ENCODE results near the gene MTERF2. TPM values are rescaled to one million over a fixed set of nuclear protein-coding genes. Genes with fewer than 3 reads are reported as not detected.
"Not testable (repeated sequence)": the region's sequence is repeated elsewhere in the genome, so short reads cannot be mapped to it uniquely, and the experiment has no call there.

The MTERF2 gene
- total RNA-seq, 1 donor from 2014 or later: 33.1 TPM

- intact Hi-C loops (cut with DNase I): no loop called here
- no peak for ATAC-seq
Measured at GRCh38 chr12:106999446-106999845, 12.5 kb upstream of the MTERF2 start.

DNA sequence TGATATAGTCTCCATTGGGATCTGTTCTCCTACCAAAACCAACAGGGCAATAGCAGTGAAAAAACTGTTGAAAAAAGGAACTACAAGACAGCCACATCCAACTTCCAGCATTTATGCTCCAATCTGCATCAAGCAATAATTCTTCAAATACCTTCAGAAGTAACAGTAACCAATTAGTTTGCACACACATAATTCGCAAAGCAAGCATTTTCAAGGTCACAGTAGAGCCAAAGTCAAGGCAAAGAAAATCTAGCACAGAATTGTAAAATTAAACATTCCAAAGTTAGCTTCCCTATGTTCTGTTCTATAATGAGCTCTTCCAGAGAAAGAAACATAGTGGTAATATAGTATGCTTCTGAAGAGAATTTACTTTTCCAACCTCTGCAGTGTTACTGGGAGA lies 11.0 kb upstream of the MTERF2 start:
- intact Hi-C loops (cut with DNase I): no loop called here
- DNase-seq (ENCODE audit: missing footprints) (no peak), ATAC-seq (no peak)

More at GRCh38 chr12:106999446-106999845, 12.5 kb upstream of the MTERF2 start:
- no peak for DNase-seq (ENCODE audit: missing footprints)

- intact Hi-C loops (cut with DNase I); DNase-seq (ENCODE audit: missing footprints); ATAC-seq: not testable (repeated sequence)
Measured at GRCh38 chr12:106996102-106996501, 9.2 kb upstream of the MTERF2 start.

GRCh38 chr12:106994579-106995220 lies 7.8 kb upstream of the MTERF2 start:
- DNase-seq (ENCODE audit: missing footprints) (no peak), ATAC-seq (no peak)
- intact Hi-C loops (cut with DNase I): no loop called here

DNA sequence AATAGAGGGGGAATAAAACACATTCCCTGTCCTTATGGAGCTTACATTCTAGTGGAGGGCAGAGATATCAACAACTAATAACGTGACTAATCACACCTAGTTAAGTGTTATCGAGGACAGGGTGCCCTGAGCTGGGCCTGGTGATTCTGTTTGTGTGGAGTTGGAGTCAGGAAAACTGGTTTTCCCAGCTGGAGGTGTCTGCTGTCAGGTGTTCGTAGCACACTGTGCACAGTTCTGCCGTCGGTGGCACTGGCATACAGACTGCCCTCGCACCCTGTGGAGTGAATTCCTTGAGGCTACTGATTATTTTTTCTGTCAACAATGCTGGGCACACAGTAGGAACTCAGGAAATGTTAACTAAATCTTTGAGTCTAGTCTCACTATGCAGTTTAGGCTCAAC lies 900 bp upstream of the MTERF2 start:
- intact Hi-C loops (cut with DNase I): loop anchor here (1.0 kb wide), 2 partner anchors 32 to 105 kb away; partner anchors contain the start of gene CRY1
- ATAC-seq: no peak
- DNase-seq (ENCODE audit: missing footprints): peak; percentile 72

- no peak for ATAC-seq
- DNase-seq (ENCODE audit: missing footprints): no peak
- intact Hi-C loops (cut with DNase I): no loop called here
Measured at GRCh38 chr12:106986135-106986534, 811 bp downstream of the MTERF2 start.

GRCh38 chr12:106985479-106985878 lies 1.5 kb downstream of the MTERF2 start:
- ATAC-seq (no peak), DNase-seq (ENCODE audit: missing footprints) (no peak)
- intact Hi-C loops (cut with DNase I): no loop called here

GRCh38 chr12:106984588-106985137 lies 2.3 kb downstream of the MTERF2 start:
- DNase-seq (ENCODE audit: missing footprints) (no peak), ATAC-seq (no peak)
- intact Hi-C loops (cut with DNase I): no loop called here

GRCh38 chr12:106982229-106982628 lies 4.7 kb downstream of the MTERF2 start:
- no peak for DNase-seq (ENCODE audit: missing footprints)
- intact Hi-C loops (cut with DNase I): no loop called here
- no peak for ATAC-seq

DNA sequence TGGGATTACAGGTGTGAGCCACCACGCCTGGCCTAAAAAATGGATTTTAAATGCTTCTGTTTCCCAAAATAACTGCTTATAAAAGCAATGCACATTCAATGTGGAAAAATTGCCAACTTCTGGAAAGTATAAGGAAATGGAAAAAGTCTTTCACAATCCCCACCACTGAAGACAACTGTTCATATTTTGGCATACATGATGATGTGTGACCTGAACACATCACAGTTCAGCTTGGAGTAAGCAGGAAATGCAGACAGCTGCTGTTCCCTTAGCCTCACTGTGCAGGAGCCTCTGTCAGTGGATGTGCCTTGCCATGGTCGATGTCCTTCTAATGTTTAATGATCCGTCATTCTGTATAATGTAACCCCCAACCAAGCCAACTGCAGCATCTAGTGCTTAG lies 5.2 kb downstream of the MTERF2 start:
- DNase-seq (ENCODE audit: missing footprints) (no peak), ATAC-seq (no peak)
- intact Hi-C loops (cut with DNase I): no loop called here

GRCh38 chr12:106980944-106981343 lies 6.0 kb downstream of the MTERF2 start:
- intact Hi-C loops (cut with DNase I): no loop called here
- ATAC-seq (no peak), DNase-seq (ENCODE audit: missing footprints) (no peak)

DNA sequence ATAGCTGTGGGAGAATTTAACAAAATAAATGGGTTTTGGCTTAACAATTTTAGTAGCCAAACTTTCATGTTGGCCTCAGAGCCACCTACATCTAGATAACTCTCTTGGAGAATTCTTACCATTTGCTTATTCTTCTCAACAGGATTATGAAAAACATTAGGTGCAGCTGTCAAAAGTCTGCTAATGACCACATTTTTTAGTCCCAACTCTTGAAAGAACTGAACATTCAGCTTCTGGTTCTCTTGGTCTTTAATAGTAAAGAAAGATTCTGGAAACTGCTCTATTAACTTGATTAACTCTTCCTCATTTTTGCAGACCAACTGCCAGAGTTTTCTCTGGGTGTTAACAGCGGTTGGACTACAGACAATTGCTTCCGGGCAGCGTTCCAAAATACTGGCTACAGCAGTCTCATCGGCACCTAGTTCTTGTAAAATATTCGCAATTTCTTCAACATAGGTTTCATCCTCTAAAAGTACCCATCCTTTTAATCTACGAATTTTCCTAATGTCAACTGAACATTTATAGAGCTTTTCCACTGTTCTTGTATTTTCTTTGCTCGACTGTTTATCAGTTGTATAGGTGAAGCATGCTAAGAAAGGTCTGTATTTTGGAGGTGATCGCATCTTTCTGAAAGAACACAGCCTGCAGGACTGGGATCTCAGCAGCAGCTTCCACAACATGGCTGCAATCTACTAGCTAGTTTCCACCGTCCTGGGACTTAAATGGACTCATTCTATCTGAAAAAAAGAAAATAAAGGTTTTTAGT lies 8.7 kb downstream of the MTERF2 start:
- intact Hi-C loops (cut with DNase I): no loop called here
- ATAC-seq (peak; percentile 59), DNase-seq (ENCODE audit: missing footprints) (no peak)

DNA sequence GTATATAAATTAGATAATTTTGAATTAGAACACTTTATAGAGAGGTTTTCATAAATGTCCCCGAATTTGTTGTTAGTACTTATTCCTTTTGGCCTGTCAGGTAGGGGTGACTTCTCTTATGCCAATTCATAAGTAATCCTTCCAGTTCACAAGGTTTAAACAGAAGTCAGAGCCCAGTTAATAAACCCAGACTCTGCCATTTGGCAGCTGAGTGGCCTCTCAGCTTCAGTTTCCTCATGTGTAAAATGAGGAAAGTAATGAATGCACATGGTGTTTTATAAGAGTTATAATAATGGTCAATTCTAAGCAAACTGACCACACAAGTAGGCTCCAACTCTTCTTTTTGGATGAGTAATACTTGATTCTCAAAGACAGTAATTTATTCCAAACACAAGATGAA lies 10.3 kb downstream of the MTERF2 start:
- DNase-seq (ENCODE audit: missing footprints) (no peak), ATAC-seq (no peak)
- intact Hi-C loops (cut with DNase I): no loop called here

- intact Hi-C loops (cut with DNase I): no loop called here
- DNase-seq (ENCODE audit: missing footprints) (no peak), ATAC-seq (peak; percentile 65)
Measured at GRCh38 chr12:106975993-106976658, 10.8 kb downstream of the MTERF2 start.

DNA sequence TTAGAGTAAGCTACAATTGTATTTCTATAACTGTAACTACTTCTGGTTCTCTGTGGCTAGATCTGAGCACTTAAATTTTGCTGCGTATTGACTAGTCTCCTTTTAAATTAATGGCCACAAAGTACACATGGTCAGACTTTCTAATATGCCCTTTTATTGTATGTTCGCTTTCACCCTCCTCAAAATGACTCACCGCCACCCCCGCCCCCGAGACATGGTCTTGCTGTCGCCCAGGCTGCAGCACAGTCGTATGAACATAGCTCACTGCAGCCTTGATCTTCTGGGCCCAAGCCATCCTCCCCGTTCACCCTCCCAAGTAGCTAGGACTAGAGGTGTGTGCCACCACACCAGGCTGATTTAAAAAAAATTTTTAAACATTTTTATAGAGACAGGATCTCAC lies 11.8 kb downstream of the MTERF2 start:
- no peak for DNase-seq (ENCODE audit: missing footprints)
- intact Hi-C loops (cut with DNase I): no loop called here
- no peak for ATAC-seq

GRCh38 chr12:106974511-106974910 lies 12.4 kb downstream of the MTERF2 start:
- DNase-seq (ENCODE audit: missing footprints): no peak
- intact Hi-C loops (cut with DNase I): no loop called here
- no peak for ATAC-seq

- no peak for ATAC-seq
- intact Hi-C loops (cut with DNase I): no loop called here
- no peak for DNase-seq (ENCODE audit: missing footprints)
Measured at GRCh38 chr12:106973545-106973944, 13.4 kb downstream of the MTERF2 start.

DNA sequence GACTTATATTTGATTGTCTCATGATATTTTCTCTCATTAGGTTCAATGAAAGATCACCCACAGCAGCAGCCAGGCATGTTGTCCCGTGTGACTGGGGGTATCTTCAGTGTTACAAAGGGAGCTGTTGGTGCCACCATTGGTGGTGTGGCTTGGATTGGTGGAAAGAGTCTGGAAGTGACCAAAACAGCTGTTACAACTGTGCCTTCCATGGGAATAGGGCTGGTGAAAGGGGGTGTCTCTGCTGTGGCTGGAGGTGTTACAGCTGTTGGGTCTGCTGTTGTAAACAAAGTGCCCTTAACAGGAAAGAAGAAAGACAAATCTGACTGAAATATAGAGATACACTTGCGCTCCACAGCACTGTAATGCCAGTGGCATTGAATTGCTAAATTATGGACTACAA lies 15.9 kb downstream of the MTERF2 start:
- intact Hi-C loops (cut with DNase I): no loop called here
- ATAC-seq (no peak), DNase-seq (ENCODE audit: missing footprints) (no peak)

DNA sequence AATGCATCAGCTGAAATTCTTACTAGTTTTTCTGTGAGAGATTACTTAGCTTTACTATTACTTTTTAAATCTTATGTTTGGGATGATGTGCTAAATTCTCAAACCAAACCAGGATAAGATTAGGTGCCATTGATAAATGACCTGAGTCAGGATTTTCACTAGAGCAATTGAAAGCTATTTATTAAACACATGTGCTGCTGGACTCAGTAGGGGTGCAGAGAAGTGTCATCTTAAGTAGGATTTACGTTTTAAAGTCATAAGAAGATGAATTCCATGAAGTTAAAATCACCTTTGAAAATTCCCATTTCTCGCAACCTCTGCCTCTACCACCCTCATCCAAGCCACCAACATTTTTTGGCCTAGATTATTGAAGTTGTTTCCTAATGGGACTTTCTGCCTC lies 22.4 kb downstream of the MTERF2 start:
- DNase-seq (ENCODE audit: missing footprints) (no peak), ATAC-seq (no peak)
- intact Hi-C loops (cut with DNase I): no loop called here

DNA sequence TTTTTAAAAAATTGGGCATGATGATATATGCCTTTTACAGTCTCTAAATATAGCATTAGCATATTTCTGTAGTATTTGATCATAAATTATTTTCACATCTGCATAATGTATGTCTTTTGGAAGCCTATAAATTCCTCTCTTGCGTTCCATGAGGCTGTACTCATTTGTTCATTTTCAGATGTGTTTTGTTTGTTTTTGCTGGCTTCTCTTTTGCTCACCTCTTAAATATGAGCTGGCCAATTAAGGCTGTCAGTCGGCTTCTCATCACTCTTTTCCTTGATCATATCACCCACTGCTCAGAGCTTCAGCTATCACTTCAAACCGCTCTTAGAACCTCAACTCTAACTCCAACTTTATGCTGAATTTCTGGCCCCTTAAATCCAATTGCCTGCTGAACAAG lies 24.7 kb downstream of the MTERF2 start:
- intact Hi-C loops (cut with DNase I): no loop called here

More for the DNA sequence above, 24.7 kb downstream of the MTERF2 start:
- DNase-seq (ENCODE audit: missing footprints): no peak
- ATAC-seq: no peak

All from Right ventricle myocardium inferior (tissue), 1 donor.